RWPE2 (cell line): ENCODE data around the gene CXXC5.

ENCODE experiments used
- ATAC-seq: fragments of 200-7000 bp; cut with Tn5 transposase; 3 replicates; pipeline ENCODE4 v1.9.1; 2021; ENCODE audit warnings: low read depth
- DNase-seq: peaks from one replicate; pipeline ENCODE4 v3.0.0-alpha.2; 2020; ENCODE audit warnings: low spot score
- H3K27ac ChIP-seq: fragments of 450-650 bp; 2 replicates; pipeline ENCODE4 v1.5.1; 2017; ENCODE audit warnings: mild to moderate bottlenecking; ENCODE audit not compliant: poor library complexity, severe bottlenecking
- H3K27me3 ChIP-seq: fragments of 250-450 bp; sonication (Bioruptor Pico); 2 replicates; pipeline ENCODE4 v1.5.1; 2021; ENCODE audit warnings: mild to moderate bottlenecking, moderate library complexity; ENCODE audit not compliant: insufficient read depth, poor library complexity, severe bottlenecking
- H3K36me3 ChIP-seq: fragments of 250-450 bp; sonication (Bioruptor Pico); 2 replicates; pipeline ENCODE4 v1.5.1; 2020; ENCODE audit warnings: low read depth, mild to moderate bottlenecking, moderate library complexity
- H3K4me1 ChIP-seq: fragments of 250-450 bp; sonication (Bioruptor Pico); 2 replicates; pipeline ENCODE4 v1.5.1; 2021; ENCODE audit warnings: mild to moderate bottlenecking, moderate library complexity; ENCODE audit not compliant: insufficient read depth, poor library complexity, severe bottlenecking
- H3K4me3 ChIP-seq: fragments of 250-450 bp; sonication (Bioruptor Pico); 2 replicates; pipeline ENCODE4 v1.5.1; 2021; ENCODE audit warnings: mild to moderate bottlenecking, moderate library complexity; ENCODE audit not compliant: severe bottlenecking
- H3K9me3 ChIP-seq: fragments of 250-450 bp; sonication (Bioruptor Pico); 2 replicates; pipeline ENCODE4 v1.5.1; 2021; ENCODE audit warnings: mild to moderate bottlenecking, moderate library complexity; ENCODE audit not compliant: severe bottlenecking
- CTCF ChIP-seq: fragments of 450-650 bp; IDR thresholded peaks from one replicate; pipeline ENCODE4 v1.5.1; 2017; ENCODE audit warnings: mild to moderate bottlenecking, moderate library complexity; ENCODE audit not compliant: poor library complexity, severe bottlenecking

The CXXC5 gene

GRCh38 chr5:139668064-139668880 lies 20.1 kb downstream of the CXXC5 start:
- TF ChIP-seq CTCF, result no peak
- ATAC-seq, result peak; percentile 69
- H3K27me3 ChIP-seq, result no peaks in the 10 kb centered on the region
- no peak for DNase-seq
- H3K9me3 ChIP-seq, result no peaks in the 10 kb centered on the region
- H3K36me3 ChIP-seq, result no peaks in the 10 kb centered on the region
- peak overlapping the region; percentile 57 for H3K27ac ChIP-seq
- peak overlapping the region; percentile 30 for H3K4me3 ChIP-seq
- H3K4me1 ChIP-seq, result peaks cover 23% of the 10 kb centered on the region

DNA sequence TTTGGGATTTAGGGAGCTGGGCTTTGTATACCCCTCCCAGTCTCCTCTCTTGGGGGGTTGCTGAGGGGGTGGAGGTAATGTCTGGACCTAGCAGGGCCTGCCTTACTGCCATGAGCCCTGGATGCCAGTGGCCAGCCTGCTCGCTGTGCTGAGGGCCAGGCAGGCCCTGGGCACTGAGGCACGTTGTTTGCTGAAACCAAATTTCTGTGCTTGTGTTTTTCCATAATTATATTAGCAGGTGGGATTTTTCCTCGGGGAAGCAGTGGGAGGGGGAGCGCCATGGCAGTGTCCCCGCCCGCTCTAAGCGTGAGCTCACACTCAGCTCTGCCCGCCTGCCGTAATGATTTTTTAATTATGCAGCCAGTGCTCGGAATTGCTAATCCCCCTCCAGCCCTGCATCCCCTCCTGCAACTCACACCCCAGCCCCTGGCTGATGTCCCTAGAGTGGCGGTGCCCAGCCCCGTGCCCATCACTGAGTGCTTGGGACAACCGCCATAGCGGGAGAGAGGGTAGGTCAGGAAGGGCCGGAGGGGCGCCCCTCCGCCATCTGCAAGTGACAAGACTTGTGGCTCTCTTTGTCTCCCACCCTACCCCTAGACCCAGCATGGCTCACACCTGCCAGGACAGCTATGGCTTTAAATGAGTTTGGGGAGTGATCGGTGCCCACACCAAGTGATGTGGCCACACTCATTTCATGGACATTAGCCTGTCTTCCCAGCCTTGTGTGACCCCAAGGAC lies 20.9 kb downstream of the CXXC5 start:
- DNase-seq (no peak), ATAC-seq (no peak)
- Histone ChIP-seq H3K27me3 (no peaks in the 10 kb centered on the region), H3K9me3 (no peaks in the 10 kb centered on the region), H3K36me3 (no peaks in the 10 kb centered on the region), H3K4me1 (peaks cover 23% of the 10 kb centered on the region), H3K27ac (peak overlapping the region; percentile 57), H3K4me3 (no peak overlapping the region)
- no peak for TF ChIP-seq CTCF

DNA sequence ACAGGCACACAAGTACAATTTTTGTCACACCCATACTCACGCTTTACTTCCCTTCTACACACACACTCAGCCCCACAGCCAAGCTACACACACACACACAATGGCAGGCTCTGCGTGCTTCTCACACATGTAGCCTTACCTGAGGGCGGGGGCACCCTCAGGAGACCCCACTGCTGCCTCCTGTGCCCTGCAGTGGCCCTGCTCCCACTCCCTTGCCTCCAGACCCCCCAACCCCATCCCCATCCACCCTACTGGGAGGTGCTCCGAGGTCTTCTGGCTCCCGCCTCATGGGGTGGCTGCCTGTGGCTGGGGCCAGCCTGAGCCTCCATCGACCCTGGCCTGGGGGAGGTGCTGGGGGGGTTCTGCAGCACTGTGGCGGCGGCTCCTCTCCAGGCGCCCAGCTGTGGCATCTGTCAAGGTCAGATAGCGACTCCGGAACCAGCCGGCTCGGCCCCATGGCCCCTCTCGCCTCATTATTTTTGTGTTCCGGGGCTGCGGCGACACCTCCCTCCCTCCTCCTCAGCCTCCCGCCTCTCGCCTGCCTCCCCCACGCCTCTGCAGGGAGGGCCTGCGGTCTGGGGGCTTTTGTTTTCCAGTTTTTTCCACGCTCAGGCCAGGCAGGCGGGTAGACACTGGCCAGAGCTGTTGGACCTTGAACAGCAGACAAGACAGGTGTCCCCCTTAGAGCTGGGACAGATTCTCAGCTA lies 21.7 kb downstream of the CXXC5 start:
- DNase-seq, result no peak
- no peak for ATAC-seq
- no peak overlapping the region for H3K27ac ChIP-seq
- no peak for TF ChIP-seq CTCF
- H3K9me3 ChIP-seq, result no peaks in the 10 kb centered on the region
- H3K4me3 ChIP-seq, result no peak overlapping the region
- no peaks in the 10 kb centered on the region for H3K27me3 ChIP-seq
- H3K4me1 ChIP-seq, result peaks cover 23% of the 10 kb centered on the region
- H3K36me3 ChIP-seq, result no peaks in the 10 kb centered on the region

DNA sequence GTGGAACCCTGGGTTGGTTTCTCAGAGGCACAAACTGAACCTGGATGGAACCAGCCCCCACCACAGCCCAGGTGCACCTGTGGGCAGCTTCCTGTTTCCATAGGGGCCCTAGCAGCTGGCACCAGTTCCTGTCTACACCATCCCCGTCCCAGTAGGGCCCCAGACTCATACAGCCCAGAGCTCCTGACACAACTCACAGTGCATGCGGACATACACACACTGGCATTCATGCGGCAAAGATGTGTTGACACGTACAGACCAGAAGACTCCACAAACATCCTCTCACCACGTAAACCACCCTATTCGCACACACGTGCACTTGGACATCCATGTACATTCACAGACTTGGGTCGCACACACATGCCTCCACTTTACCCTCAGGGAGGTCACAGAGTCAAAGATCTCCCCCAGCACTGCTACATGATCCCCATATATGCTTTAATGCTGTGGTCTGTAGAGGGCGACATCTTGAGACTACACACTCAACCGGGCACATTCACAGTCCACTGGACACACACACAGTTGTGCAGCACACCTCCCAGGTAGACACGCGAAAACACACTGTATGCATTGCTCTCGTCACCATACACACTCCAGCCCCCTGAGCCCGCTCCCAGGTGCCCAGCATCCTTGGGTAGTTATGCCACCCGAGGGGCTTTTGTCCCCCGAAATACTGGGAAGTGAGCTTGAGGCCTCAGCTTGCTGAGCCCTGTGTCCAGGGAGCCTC lies 22.4 kb downstream of the CXXC5 start:
- Histone ChIP-seq H3K27ac (peak overlapping the region; percentile 5), H3K4me3 (no peak overlapping the region)
- peak; percentile 47 for TF ChIP-seq CTCF

More for the DNA sequence above, 22.4 kb downstream of the CXXC5 start:
- Histone ChIP-seq H3K27me3 (no peaks in the 10 kb centered on the region), H3K9me3 (no peaks in the 10 kb centered on the region), H3K4me1 (peaks cover 23% of the 10 kb centered on the region), H3K36me3 (no peaks in the 10 kb centered on the region)
- DNase-seq (no peak), ATAC-seq (no peak)
